Mesenchymal stem cell (in vitro differentiated cells and primary cell): ENCODE data around the gene POMC.
A peak's percentile ranks its signal among the peaks of the same experiment; 100 is the strongest.

Source experiments
- DNase-seq: peaks from one replicate; pipeline ENCODE4 v3.0.0-alpha.2; 2013
- H2AFZ ChIP-seq: one replicate; pipeline ENCODE4 v1.6.1; 2013; ENCODE audit warnings: low read depth, mild to moderate bottlenecking, control low read depth, inconsistent platforms, low read length, moderate library complexity
- H2AK5ac ChIP-seq: 2 replicates; pipeline ENCODE4 v1.6.1; 2013; ENCODE audit warnings: low read length, moderate library complexity, mild to moderate bottlenecking, inconsistent platforms; ENCODE audit not compliant: severe bottlenecking
- H2BK120ac ChIP-seq: one replicate; pipeline ENCODE4 v1.6.1; 2013; ENCODE audit warnings: low read depth, mild to moderate bottlenecking, inconsistent platforms, low read length, moderate library complexity
- H2BK12ac ChIP-seq, 2 experiments: one replicate each; pipeline ENCODE4 v1.6.1; 2013; ENCODE audit warnings: inconsistent platforms in 2 of 2, low read length in 2 of 2, mild to moderate bottlenecking in 2 of 2, moderate library complexity in 2 of 2, control low read depth in 1 of 2
- H2BK15ac ChIP-seq: one replicate; pipeline ENCODE4 v1.6.1; 2013; ENCODE audit warnings: mild to moderate bottlenecking, low read depth, inconsistent platforms; ENCODE audit not compliant: poor library complexity, severe bottlenecking
- H2BK5ac ChIP-seq: 2 replicates; pipeline ENCODE4 v1.6.1; 2013; ENCODE audit warnings: low read depth, mild to moderate bottlenecking, low read length, control low read depth, inconsistent platforms; ENCODE audit not compliant: poor library complexity, severe bottlenecking
- H3K14ac ChIP-seq, 2 experiments: one replicate each; pipeline ENCODE4 v1.6.1; 2013; ENCODE audit warnings: inconsistent platforms in 2 of 2, low read length in 2 of 2, control low read depth in 1 of 2, mild to moderate bottlenecking in 1 of 2, moderate library complexity in 1 of 2
- H3K18ac ChIP-seq, 2 experiments: one replicate each; pipeline ENCODE4 v1.6.1; 2013; ENCODE audit warnings: inconsistent platforms in 2 of 2, low read length in 2 of 2, control low read depth in 1 of 2, low read depth in 1 of 2, mild to moderate bottlenecking in 1 of 2
- H3K23ac ChIP-seq, 2 experiments: one replicate each; pipeline ENCODE4 v1.6.1; 2013; ENCODE audit warnings: inconsistent platforms in 2 of 2, low read length in 2 of 2, mild to moderate bottlenecking in 2 of 2, moderate library complexity in 2 of 2, control low read depth in 1 of 2
- H3K27ac ChIP-seq: 2 replicates; pipeline ENCODE4 v1.5.1; 2013; ENCODE audit warnings: mild to moderate bottlenecking, moderate library complexity, low read length, control low read depth, inconsistent platforms; ENCODE audit not compliant: poor library complexity, severe bottlenecking
- H3K27me3 ChIP-seq, 2 experiments: 2 replicates each; pipeline versions ENCODE4 v1.6.1 to v1.7.0; 2013; ENCODE audit warnings: low read length in 2 of 2, mild to moderate bottlenecking in 2 of 2, moderate library complexity in 2 of 2, control low read depth in 1 of 2, inconsistent platforms in 1 of 2; ENCODE audit not compliant: control insufficient read depth in 1 of 2, insufficient read depth in 1 of 2
- H3K36me3 ChIP-seq, 2 experiments: 2 replicates each; pipeline versions ENCODE4 v1.6.1 to v1.7.0; 2013; ENCODE audit warnings: low read length in 2 of 2, control low read depth in 1 of 2, inconsistent platforms in 1 of 2, low read depth in 1 of 2, mild to moderate bottlenecking in 1 of 2; ENCODE audit not compliant: insufficient read depth in 2 of 2, control insufficient read depth in 1 of 2
- H3K4ac ChIP-seq, 2 experiments: one replicate each; pipeline ENCODE4 v1.6.1; 2013; ENCODE audit warnings: inconsistent platforms in 2 of 2, low read length in 2 of 2, mild to moderate bottlenecking in 2 of 2, moderate library complexity in 2 of 2, control low read depth in 1 of 2, low read depth in 1 of 2
- H3K4me1 ChIP-seq: 2 replicates; pipeline ENCODE4 v1.6.1; 2013; ENCODE audit warnings: low read depth, low read length, control low read depth; ENCODE audit not compliant: control insufficient read depth, insufficient read depth
- H3K4me2 ChIP-seq: 2 replicates; pipeline ENCODE4 v1.6.1; 2013; ENCODE audit warnings: low read length, mild to moderate bottlenecking, inconsistent platforms; ENCODE audit not compliant: poor library complexity, severe bottlenecking
- H3K4me3 ChIP-seq, 2 experiments: 2 replicates each; pipeline versions ENCODE4 v1.5.1 to v1.7.0; 2013; ENCODE audit warnings: low read length in 2 of 2, mild to moderate bottlenecking in 2 of 2, control low read depth in 1 of 2, low read depth in 1 of 2; ENCODE audit not compliant: insufficient read depth in 1 of 2
- H3K79me1 ChIP-seq: replicated peaks from 2 replicates; pipeline ENCODE4 v1.6.1; 2013; ENCODE audit warnings: mild to moderate bottlenecking, control low read depth, low read length, inconsistent platforms; ENCODE audit not compliant: poor library complexity, severe bottlenecking
- H3K9ac ChIP-seq: 2 replicates; pipeline ENCODE4 v1.7.0; 2013; ENCODE audit warnings: mild to moderate bottlenecking, low read length, moderate library complexity
- H3K9me3 ChIP-seq: 2 replicates; pipeline ENCODE4 v1.7.0; 2013; ENCODE audit warnings: mild to moderate bottlenecking, low read length; ENCODE audit not compliant: control insufficient read depth
- H4K8ac ChIP-seq: one replicate; pipeline ENCODE4 v1.6.1; 2013; ENCODE audit warnings: inconsistent platforms, mild to moderate bottlenecking, low read length, moderate library complexity
- H4K91ac ChIP-seq: one replicate; pipeline ENCODE4 v1.6.1; 2013; ENCODE audit warnings: mild to moderate bottlenecking, low read length, inconsistent platforms
- WGBS: methylation state at CpG from one replicate; pipeline ENCODE4 v1.1.7; 2013; ENCODE audit warnings: mixed read lengths; 5-methylcytosine and 5-hydroxymethylcytosine counted together

POMC gene

DNA sequence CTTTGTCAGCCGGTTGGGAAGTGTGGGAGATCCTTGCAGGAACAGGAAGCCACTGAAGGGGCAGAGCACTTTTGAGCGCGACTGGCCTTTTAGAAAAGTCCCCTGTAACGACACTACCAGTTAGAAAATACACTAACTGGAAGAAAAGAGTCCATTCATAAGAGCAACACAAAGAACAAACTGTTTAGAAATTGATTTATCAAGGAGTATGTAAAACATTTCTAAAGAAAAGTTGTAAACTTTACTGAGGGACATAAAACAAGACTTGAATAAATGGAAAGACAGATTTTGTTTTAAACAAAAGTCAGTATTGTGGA, 29.8 kb upstream of the POMC start:
- no peaks in the 10 kb centered on the region for H3K36me3 ChIP-seq
- no peak overlapping the region for H4K91ac ChIP-seq
- H3K9ac ChIP-seq, result no peak overlapping the region
- H3K4ac ChIP-seq, result no peak overlapping the region
- no peak overlapping the region for H2AK5ac ChIP-seq
- H3K27ac ChIP-seq, result no peak overlapping the region
- peak overlapping the region; percentile 44 for H2AFZ ChIP-seq
- H3K14ac ChIP-seq, result no peak overlapping the region
- peak overlapping the region; percentile 18 to 60 for H3K18ac ChIP-seq
- H3K23ac ChIP-seq, result no peak overlapping the region
- no peaks in the 10 kb centered on the region for H3K9me3 ChIP-seq
- peaks cover 0 to 13% of the 10 kb centered on the region in 2 experiments for H3K27me3 ChIP-seq
- peak overlapping the region; percentile 45 for H4K8ac ChIP-seq
- H3K4me1 ChIP-seq, result peaks cover 6% of the 10 kb centered on the region
- peak overlapping the region in 1 of 2 experiments; percentile 10 for H2BK12ac ChIP-seq
- no CpG with 5 or more reads among the region's 4 CpGs for WGBS
- H2BK5ac ChIP-seq, result no peak overlapping the region
- no peak for DNase-seq
- H2BK15ac ChIP-seq, result no peak overlapping the region
- no peak overlapping the region for H2BK120ac ChIP-seq
- H3K79me1 ChIP-seq, result no peaks in the 10 kb centered on the region
- H3K4me2 ChIP-seq, result no peak overlapping the region
- no peak overlapping the region for H3K4me3 ChIP-seq

- H3K14ac ChIP-seq, result no peak overlapping the region
- no peak overlapping the region for H3K4ac ChIP-seq
- no peak overlapping the region for H3K23ac ChIP-seq
- H2BK12ac ChIP-seq, result peak overlapping the region; percentile 10 to 41
- no peak overlapping the region for H4K91ac ChIP-seq
- H2AK5ac ChIP-seq, result no peak overlapping the region
- DNase-seq, result peak; percentile 53
- no peak overlapping the region for H3K9ac ChIP-seq
- H2BK120ac ChIP-seq, result no peak overlapping the region
- peak overlapping the region; percentile 18 to 60 for H3K18ac ChIP-seq
- WGBS, result 61% methylated on average over 11 of the region's 12 CpGs
- peaks cover 0 to 13% of the 10 kb centered on the region in 2 experiments for H3K27me3 ChIP-seq
- H2BK15ac ChIP-seq, result no peak overlapping the region
- H3K4me3 ChIP-seq, result no peak overlapping the region
- peak overlapping the region; percentile 81 for H4K8ac ChIP-seq
- peaks cover 6% of the 10 kb centered on the region for H3K4me1 ChIP-seq
- no peak overlapping the region for H3K27ac ChIP-seq
- H2AFZ ChIP-seq, result peak overlapping the region; percentile 44
- no peaks in the 10 kb centered on the region for H3K79me1 ChIP-seq
- no peaks in the 10 kb centered on the region for H3K9me3 ChIP-seq
- no peak overlapping the region for H2BK5ac ChIP-seq
- no peaks in the 10 kb centered on the region for H3K36me3 ChIP-seq
- no peak overlapping the region for H3K4me2 ChIP-seq
Observed at GRCh38 chr2:25197336-25198208, 29.2 kb upstream of the POMC start.

DNA sequence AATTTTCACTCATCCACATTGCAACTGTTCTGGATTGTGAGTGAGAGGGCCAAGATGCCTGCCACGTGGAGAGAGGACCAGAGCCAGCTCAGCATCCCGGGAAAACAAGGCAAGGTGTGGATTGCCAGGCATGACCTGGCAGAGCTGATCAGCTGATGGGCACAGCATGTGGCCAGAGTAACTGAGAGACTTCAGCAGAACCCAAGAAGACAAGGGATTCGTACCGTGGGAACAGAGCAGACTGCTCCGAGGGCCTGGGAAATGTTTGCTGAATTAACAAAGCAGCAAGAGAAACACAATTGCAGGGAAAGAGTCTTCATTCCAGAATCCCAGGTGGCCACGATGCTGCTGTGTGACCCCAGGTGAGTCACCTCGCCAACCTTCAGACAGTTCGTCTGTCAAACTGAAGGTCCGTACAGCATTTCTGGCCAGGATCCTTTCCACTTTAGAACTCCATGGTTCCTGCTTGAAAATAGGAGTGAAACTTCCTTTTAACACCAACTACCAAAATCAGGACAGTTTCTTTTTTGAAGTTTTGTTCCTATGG, 26.3 kb upstream of the POMC start:
- Histone ChIP-seq H3K27ac (no peak overlapping the region), H3K27me3 (peaks cover 0 to 14% of the 10 kb centered on the region in 2 experiments), H3K4me2 (no peak overlapping the region), H2AK5ac (no peak overlapping the region), H3K23ac (no peak overlapping the region), H3K9ac (no peak overlapping the region), H4K91ac (no peak overlapping the region), H3K4me1 (peaks cover 6% of the 10 kb centered on the region), H2BK15ac (no peak overlapping the region), H3K4me3 (no peak overlapping the region), H3K4ac (no peak overlapping the region), H2BK12ac (no peak overlapping the region), H3K79me1 (no peaks in the 10 kb centered on the region), H4K8ac (no peak overlapping the region), H3K9me3 (no peaks in the 10 kb centered on the region), H2AFZ (no peak overlapping the region), H2BK120ac (no peak overlapping the region), H3K14ac (no peak overlapping the region), H3K36me3 (no peaks in the 10 kb centered on the region), H2BK5ac (no peak overlapping the region), H3K18ac (no peak overlapping the region)
- WGBS, result 90% methylated on average over 9 of the region's 9 CpGs
- DNase-seq, result no peak

- no peak overlapping the region for H2BK12ac ChIP-seq
- no peak overlapping the region for H2BK5ac ChIP-seq
- H3K79me1 ChIP-seq, result no peaks in the 10 kb centered on the region
- H2BK15ac ChIP-seq, result no peak overlapping the region
- H3K4me2 ChIP-seq, result no peak overlapping the region
- H3K27ac ChIP-seq, result no peak overlapping the region
- no peak for DNase-seq
- WGBS, result 100% methylated on average over 1 of the region's 5 CpGs
- H2AK5ac ChIP-seq, result no peak overlapping the region
- H3K4me3 ChIP-seq, result no peak overlapping the region
- H2BK120ac ChIP-seq, result no peak overlapping the region
- no peaks in the 10 kb centered on the region for H3K36me3 ChIP-seq
- no peak overlapping the region for H3K9ac ChIP-seq
- H3K23ac ChIP-seq, result no peak overlapping the region
- H3K27me3 ChIP-seq, result peaks cover 0 to 17% of the 10 kb centered on the region in 2 experiments
- H3K14ac ChIP-seq, result no peak overlapping the region
- no peak overlapping the region for H3K4ac ChIP-seq
- no peak overlapping the region for H2AFZ ChIP-seq
- no peak overlapping the region for H4K91ac ChIP-seq
- no peaks in the 10 kb centered on the region for H3K9me3 ChIP-seq
- H4K8ac ChIP-seq, result no peak overlapping the region
- no peaks in the 10 kb centered on the region for H3K4me1 ChIP-seq
- no peak overlapping the region for H3K18ac ChIP-seq
Observed at GRCh38 chr2:25190536-25190935, 22.2 kb upstream of the POMC start.
